NCI-H2227 (cell line): Measurements from ENCODE around the gene COL21A1.
"Not testable (repeated sequence)": the region's sequence is repeated elsewhere in the genome, so short reads cannot be mapped to it uniquely, and the experiment has no call there.

Source experiments
- DNase-seq: peaks from one replicate; lab custom pipeline; 2025; ENCODE audit not compliant: unreplicated experiment; lab: John Stamatoyannopoulos, UW

The COL21A1 gene

DNA sequence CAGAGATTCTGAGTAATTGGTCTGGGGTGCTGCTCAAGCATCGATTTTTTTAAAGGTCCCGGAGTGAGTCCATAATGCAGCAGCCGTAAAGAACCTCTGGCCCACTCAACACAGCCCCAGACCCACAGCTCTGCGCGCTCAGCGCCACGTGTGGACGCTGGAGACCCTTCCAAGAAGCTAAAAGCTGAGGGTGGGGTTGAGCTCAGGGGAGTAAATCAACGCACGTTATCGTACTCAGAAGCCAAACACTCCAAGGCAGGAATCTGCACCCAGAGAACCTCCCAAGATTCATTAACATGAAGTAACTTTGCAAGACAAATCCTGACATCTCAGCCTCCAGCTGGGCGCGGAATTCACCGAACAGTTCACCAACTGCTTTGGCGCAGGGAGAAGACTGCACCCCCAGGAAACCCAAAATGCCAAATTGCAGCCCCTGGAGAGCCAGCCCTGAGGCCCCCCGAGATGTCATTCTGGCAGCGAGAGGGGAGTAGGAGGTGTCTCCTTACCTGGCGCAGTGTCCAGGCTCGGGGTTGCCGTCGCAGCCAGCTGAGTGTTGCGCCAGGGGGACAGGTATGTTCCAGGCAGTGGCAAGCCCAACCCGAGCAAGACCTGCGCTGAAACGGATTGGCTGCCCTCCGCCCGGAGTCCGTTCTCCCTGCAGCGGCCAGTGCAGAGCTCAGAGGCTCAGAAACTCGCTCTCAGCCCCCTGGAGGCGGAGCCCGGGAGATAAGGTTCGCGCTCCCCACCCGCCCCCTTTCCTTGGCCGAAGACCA, at the start of gene COL21A1:
Gene COL21A1, minus strand, starts transcription at position 700 of the 773 bp plus-strand sequence. CDS start 64,962 bp downstream, outside the sequence.
- peak; percentile 42 for DNase-seq

GRCh38 chr6:56293781-56294180, 46.4 kb upstream of the COL21A1 start:
- no peak for DNase-seq

GRCh38 chr6:56292505-56293181, 45.3 kb upstream of the COL21A1 start:
- peak; percentile 52 for DNase-seq

- DNase-seq, result no peak
These were observed 44.0 kb upstream of the COL21A1 start for GRCh38 chr6:56291302-56291917.

- no peak for DNase-seq
These were observed 42.3 kb upstream of the COL21A1 start for GRCh38 chr6:56289721-56290120.

GRCh38 chr6:56288347-56288746, 41.0 kb upstream of the COL21A1 start:
- DNase-seq, result no peak

DNA sequence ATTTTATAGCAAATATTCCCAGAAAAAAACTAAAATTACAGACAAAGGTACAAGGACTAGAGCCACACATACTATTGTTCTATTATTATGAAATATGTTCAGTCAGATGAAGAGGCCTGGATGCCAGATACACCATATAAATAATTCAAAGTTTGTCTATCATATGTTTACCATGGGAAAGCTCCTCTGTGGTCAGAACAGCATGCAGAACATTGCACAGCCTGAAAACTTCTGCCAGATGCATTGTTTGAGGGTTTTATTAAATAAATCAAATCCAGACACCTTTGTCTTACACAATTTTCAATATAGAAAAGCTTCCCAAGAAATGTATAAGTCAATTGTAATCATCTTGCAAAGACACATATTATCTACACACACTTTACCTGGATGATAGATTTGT, 35.0 kb upstream of the COL21A1 start:
- no peak for DNase-seq

GRCh38 chr6:56280126-56280525, 32.7 kb upstream of the COL21A1 start:
- DNase-seq, result no peak

- DNase-seq, result no peak
These were observed 32.1 kb upstream of the COL21A1 start for GRCh38 chr6:56279331-56280080.

DNA sequence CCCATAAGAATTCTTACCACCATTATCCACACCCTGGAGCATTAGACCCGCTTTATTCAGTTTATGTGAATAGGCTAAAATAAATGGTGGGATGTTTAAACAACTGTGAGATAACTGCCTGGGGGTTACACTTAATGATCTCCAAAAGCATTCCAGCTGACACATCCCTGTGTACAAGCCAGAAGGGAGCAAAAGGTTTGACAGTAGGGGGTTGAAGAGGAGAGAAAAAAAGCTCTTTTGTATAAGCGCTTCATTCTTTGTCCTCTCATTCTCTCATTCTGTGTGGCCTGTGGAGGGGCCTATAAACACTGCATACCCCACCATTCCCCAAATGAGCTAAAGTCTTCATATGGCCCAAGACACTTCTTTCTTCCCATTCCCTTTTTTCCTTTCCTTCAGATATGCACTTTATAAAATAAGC, 30.8 kb upstream of the COL21A1 start:
- peak; percentile 74 for DNase-seq

DNA sequence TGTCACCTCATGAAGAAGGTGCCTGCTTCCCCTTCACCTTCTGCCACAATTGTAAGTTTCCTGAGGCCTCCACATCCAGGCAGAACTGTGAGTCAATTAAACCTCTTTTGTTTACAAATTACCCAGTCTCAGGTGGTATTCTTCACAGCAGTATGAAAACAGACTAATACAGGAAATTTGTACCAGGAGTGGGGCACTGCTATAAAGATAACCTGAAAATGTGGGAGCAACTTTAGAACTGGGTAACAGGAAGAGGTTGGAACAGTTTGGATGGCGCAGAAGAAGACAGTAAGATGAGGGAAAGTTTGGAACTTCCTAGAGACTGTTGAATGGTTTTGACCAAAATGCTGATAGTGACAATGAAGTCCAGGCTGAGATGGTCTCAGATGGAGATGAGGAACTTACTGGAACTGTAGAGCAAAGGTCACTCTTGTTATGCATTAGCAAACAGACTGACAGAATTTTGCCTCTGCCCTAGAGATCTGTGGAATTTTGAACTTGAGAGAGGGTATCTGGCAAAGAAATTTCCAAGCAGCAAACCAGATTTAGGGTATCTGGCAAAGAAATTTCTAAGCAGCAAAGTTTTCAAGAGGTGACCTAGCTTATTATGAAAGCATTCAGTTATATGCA, 23.5 kb upstream of the COL21A1 start:
- no peak for DNase-seq

- DNase-seq, result no peak
These were observed 20.9 kb upstream of the COL21A1 start for GRCh38 chr6:56268266-56268665.

- DNase-seq, result no peak
These were observed 18.6 kb upstream of the COL21A1 start for GRCh38 chr6:56266011-56266410.

DNA sequence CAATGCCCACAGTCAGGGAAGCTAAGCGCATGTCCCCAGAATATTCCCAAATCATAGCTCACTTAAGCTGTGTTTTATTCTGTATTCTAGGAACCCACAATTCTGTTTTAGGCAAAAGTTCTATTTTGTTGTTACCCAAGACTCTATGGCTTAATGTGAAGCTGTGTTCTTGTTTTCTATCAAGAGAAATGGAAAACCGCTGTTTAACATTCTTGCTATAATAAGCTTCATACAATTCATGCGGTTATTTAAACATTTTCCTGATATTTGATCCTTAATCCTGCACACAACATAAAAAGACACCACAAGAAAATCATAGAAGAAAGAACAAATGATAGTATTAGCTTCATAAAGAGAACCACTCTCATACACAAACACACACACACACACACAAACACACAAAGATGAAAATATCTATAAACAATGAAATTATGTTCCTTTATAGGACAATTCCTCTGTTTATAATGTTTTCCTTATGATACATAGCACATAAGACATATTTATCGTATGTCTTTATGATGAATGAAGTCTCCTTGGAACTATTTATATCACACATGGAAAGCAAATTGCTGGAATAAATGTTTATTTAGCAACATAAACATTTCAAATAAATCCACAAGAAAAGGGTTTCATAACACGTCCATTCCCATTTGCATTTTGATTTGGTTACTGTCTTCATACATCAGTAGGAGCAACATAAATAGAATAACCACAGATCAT, 16.4 kb upstream of the COL21A1 start:
- no peak for DNase-seq

DNA sequence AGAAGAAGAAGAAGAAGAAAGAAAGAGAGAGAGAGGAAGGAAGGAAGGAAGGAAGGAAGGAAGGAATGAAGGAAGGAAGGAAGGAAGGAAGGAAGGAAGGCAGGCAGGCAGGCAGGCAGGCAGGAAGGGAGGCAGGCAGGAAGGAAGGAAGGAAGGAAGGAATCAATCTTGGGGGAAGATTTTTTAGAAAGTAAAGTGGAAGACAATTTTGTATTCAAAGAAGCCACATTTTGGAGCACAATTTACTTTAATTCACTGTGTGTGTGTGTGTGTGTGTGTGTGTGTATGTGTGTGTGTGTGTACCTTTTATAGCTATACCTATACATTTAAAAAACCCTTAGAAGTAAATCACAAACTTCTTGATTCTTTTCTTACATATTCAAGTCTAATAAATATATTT, 13.2 kb upstream of the COL21A1 start:
- DNase-seq, result not testable (repeated sequence)

DNA sequence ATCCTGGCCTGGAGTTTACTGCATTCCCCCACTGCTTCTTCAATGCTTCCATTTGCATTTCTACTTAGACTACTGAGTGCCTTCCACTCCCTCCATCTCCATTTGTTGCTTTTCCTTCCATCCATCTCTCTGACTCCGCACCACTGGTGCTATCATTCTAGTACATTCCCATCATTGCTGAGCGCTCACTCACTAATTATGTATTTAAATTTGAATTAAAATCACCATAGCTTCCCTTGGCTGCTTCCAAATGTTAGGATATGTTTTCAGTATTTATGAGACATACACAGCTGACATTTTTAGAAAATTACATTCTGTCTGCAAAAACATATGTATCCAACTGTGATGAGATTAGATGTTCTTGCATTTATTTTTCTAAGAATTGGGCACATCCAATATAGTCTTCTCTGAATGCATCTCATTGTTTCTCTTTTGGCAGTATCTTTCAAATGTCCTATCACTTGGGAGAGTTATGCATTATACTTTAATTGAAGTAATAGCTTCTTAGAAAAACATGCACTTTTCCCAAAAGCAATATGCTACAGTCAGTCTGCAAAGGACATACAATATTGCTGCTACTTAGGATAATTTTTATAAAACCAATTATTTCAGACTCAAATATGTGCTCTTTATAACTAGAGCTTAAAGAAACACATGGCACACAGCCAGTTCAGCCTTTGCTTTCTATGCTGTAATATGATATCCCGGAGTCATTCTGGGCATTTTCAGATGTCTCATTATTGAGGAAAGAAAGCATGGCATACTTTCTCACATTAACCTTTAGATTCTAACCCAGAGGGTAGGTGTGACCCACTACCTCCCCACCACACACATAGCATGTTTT, 12.1 kb upstream of the COL21A1 start:
- peak; percentile 39 for DNase-seq

DNA sequence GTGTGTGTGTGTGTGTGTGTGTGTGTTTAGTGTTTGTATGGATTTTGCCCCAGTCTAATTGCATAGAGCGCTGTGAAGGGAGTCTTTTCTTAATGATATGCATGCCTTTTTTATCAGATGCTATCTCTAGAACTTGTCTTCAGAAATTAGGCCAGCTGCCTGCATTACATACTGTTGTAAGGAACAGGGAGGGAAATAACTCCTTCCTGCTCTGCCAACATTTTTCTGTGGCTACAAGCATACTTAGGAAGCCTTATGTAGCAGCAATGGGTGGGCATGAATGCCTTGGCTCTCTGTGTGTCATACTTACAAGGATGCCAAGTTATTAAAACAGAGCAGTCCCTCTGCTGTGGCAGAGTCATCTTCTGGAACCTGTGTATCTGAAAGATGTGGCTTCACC, 8.0 kb upstream of the COL21A1 start:
- DNase-seq, result no peak

DNA sequence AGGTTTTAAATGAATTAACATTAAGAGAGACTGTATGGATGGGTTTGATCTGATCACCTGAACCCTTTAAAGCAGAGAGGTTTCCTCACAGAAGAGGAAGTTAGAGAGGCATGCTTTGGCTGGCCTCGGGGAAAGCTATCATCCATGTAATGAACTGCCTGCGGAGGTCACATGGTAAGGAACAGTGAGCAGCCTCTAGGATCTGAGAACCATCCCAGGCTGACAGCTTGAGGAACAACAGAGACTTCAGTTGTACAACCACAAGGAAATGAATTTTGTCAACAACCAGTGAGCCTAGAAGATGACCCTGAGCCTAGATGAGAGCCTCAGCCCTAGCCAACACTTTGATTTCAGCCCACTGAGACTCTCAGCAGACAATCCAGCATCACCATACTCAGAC, 2.9 kb upstream of the COL21A1 start:
- DNase-seq, result no peak

DNA sequence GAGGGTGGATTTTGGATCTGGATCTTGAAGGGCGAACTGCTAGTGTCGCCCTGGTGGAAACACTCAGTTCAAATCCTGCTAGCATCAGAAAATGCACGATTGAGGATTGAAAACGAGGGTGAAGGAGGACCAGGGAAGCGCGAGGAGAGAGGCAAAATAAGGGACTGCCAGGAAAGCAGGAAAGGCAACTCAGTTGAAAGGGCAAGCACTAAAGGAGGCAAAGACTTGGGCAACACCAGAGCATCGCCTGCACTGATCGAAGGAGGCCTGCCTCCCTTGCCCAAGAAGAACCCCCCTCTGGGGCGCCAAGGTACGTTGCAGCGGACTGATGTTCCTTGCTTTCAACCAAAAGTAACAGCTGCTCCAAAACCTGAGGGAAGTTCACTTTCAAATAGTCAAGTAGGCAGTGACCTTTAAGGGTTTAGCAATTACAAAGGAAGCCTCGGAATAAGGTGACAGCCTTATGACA, 308 bp upstream of the COL21A1 start:
- DNase-seq, result no peak
